Loucy (cell line): ENCODE measurements around the gene PTPRT.

Experiments
- H2AFZ ChIP-seq: fragments of 200-600 bp; sonication (generic); 2 replicates; pipeline ENCODE4 v1.6.0; 2016; ENCODE audit warnings: antibody characterized with exemption, mild to moderate bottlenecking, low read length, moderate library complexity
- H3F3A ChIP-seq: fragments of 200-600 bp; 2 replicates; pipeline ENCODE4 v1.6.0; 2016; ENCODE audit warnings: antibody characterized with exemption, low read depth, mild to moderate bottlenecking
- H3K27me3 ChIP-seq: fragments of 200-600 bp; sonication (generic); 2 replicates; pipeline ENCODE4 v1.6.1; 2014; ENCODE audit warnings: low read length, mild to moderate bottlenecking; ENCODE audit not compliant: insufficient read depth, poor library complexity, severe bottlenecking
- H3K36me3 ChIP-seq: fragments of 200-600 bp; sonication (generic); 2 replicates; pipeline ENCODE4 v1.6.1; 2016; ENCODE audit warnings: low read length; ENCODE audit not compliant: insufficient read depth
- H3K4me1 ChIP-seq: fragments of 200-600 bp; sonication (generic); 2 replicates; pipeline ENCODE4 v1.5.1; 2014; ENCODE audit warnings: low read length, mild to moderate bottlenecking; ENCODE audit not compliant: insufficient read depth, poor library complexity, severe bottlenecking
- H3K4me2 ChIP-seq: fragments of 200-600 bp; sonication (generic); 2 replicates; pipeline ENCODE4 v1.6.0; 2014; ENCODE audit warnings: antibody characterized with exemption, low read length, low read depth, mild to moderate bottlenecking; ENCODE audit not compliant: poor library complexity, severe bottlenecking
- H3K4me3 ChIP-seq: fragments of 200-600 bp; sonication (generic); 2 replicates; pipeline ENCODE4 v1.5.1; 2014; ENCODE audit warnings: low read length, mild to moderate bottlenecking, mixed read lengths; ENCODE audit not compliant: poor library complexity, severe bottlenecking
- H3K79me2 ChIP-seq: fragments of 200-600 bp; sonication (generic); 2 replicates; pipeline ENCODE4 v1.6.1; 2014; ENCODE audit warnings: low read length; ENCODE audit not compliant: insufficient read depth
- H3K9ac ChIP-seq: fragments of 200-600 bp; sonication (generic); 2 replicates; pipeline ENCODE4 v1.6.0; 2014; ENCODE audit warnings: mild to moderate bottlenecking, low read depth, low read length, moderate library complexity; ENCODE audit not compliant: poor library complexity, severe bottlenecking
- H3K9me2 ChIP-seq: fragments of 200-600 bp; sonication (generic); replicated peaks from 2 replicates; pipeline ENCODE4 v1.6.1; 2016; ENCODE audit warnings: low read depth, low read length, mixed read lengths
- H3K9me3 ChIP-seq: fragments of 200-600 bp; sonication (generic); 2 replicates; pipeline ENCODE4 v1.6.1; 2014; ENCODE audit warnings: mild to moderate bottlenecking, antibody characterized with exemption, low read length, low read depth; ENCODE audit not compliant: insufficient read depth
- H4K20me1 ChIP-seq: fragments of 200-600 bp; sonication (generic); 2 replicates; pipeline ENCODE4 v1.6.0; 2014; ENCODE audit warnings: antibody characterized with exemption, low read length, mild to moderate bottlenecking; ENCODE audit not compliant: insufficient read depth, poor library complexity, severe bottlenecking
- CTCF ChIP-seq: fragments of 200-600 bp; sonication (generic); conservative IDR thresholded peaks from 2 replicates; pipeline ENCODE4 v1.5.1; 2014; ENCODE audit warnings: mild to moderate bottlenecking, antibody characterized with exemption, low read length
- EZH2phosphoT487 ChIP-seq: fragments of 200-600 bp; IDR thresholded peaks from 2 replicates; pipeline ENCODE4 v1.6.1; 2018; ENCODE audit warnings: antibody characterized with exemption, mild to moderate bottlenecking, moderate library complexity, borderline replicate concordance

Gene PTPRT

GRCh38 chr20:42110301-42110700, 1079.4 kb downstream of the PTPRT start:
- H3K9me3 ChIP-seq: no peaks in the 10 kb centered on the region; the same call in 1 of the 2 replicates

DNA sequence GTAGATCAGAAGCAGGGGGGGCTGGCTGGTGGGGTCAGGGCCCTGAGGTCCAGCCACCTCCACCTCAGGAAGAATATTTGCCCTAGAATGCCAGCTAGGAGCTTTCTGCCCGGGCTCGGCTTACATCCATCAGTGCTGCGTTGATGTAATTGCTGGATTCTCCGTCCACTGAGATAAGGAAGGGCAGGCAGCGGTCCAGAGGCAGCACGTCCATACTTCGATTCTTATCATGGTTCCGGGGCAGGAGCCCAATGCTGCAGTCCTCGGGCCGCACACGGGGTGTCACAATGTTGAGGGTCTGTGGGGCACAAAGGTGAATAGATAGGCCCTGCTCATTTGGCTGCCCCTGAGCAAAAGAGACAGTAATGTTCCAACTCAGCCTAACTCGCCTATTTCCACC, 1087.7 kb downstream of the PTPRT start:
- Histone ChIP-seq H3K4me2 (no peak overlapping the region), H2AFZ (no peak overlapping the region), H3K4me3 (no peak overlapping the region), H4K20me1 (no peaks in the 10 kb centered on the region), H3K27me3 (no peaks in the 10 kb centered on the region), H3K79me2 (no peaks in the 10 kb centered on the region), H3K4me1 (no peaks in the 10 kb centered on the region), H3K36me3 (no peaks in the 10 kb centered on the region), H3K9ac (no peak overlapping the region), H3K9me3 (no peaks in the 10 kb centered on the region), H3F3A (no peaks in the 10 kb centered on the region), H3K9me2 (no peaks in the 10 kb centered on the region)
- TF ChIP-seq EZH2phosphoT487 (no peak), CTCF (no peak)

More at GRCh38 chr20:42110301-42110700, 1079.4 kb downstream of the PTPRT start:
- Histone ChIP-seq H4K20me1 (no peaks in the 10 kb centered on the region), H3K79me2 (no peaks in the 10 kb centered on the region), H3K4me3 (no peak overlapping the region), H3F3A (no peaks in the 10 kb centered on the region), H3K36me3 (no peaks in the 10 kb centered on the region), H3K4me2 (no peak overlapping the region), H3K4me1 (no peaks in the 10 kb centered on the region), H2AFZ (no peak overlapping the region), H3K9ac (no peak overlapping the region), H3K9me2 (no peaks in the 10 kb centered on the region), H3K27me3 (no peaks in the 10 kb centered on the region)
- no peak for TF ChIP-seq CTCF
- TF ChIP-seq EZH2phosphoT487: no peak

DNA sequence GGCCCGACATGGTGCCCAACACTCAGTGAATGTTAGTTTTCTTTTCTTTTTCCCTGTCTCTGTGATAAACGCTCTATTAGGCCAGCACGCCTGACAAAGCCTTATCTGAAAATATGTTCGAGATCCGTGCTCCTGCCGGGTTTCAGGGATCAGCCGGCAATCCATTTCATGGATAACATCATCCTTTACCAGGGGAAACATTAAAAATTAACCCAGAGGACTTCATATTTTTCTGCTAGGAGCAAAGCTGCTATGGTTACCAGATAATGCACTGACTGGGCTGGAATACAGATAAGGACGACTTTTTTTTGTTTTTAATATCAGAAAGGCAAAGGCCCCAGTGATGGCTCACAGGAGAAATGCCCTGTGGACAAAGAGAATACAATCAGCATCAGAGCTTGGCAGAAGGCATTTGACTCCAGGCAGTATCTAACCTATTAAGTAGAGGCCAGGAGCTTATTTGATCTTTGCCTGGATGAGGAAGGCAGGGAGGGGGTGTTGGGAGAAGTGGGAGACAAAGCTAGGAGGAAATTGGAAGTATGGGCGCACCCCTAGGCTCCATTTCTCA, 1089.5 kb downstream of the PTPRT start:
- H3K4me3 ChIP-seq: no peak overlapping the region
- no peaks in the 10 kb centered on the region for H3K79me2 ChIP-seq
- H3K36me3 ChIP-seq: no peaks in the 10 kb centered on the region
- TF ChIP-seq CTCF: no peak
- no peak for TF ChIP-seq EZH2phosphoT487
- no peak overlapping the region for H3K4me2 ChIP-seq
- no peak overlapping the region for H3K9ac ChIP-seq
- H3K27me3 ChIP-seq: no peaks in the 10 kb centered on the region
- H2AFZ ChIP-seq: no peak overlapping the region
- no peaks in the 10 kb centered on the region for H3K4me1 ChIP-seq
- H3K9me3 ChIP-seq: no peaks in the 10 kb centered on the region
- no peaks in the 10 kb centered on the region for H4K20me1 ChIP-seq
- H3F3A ChIP-seq: no peaks in the 10 kb centered on the region
- H3K9me2 ChIP-seq: no peaks in the 10 kb centered on the region
